ENCODE data around the gene THBS1.

GRCh38 chr15:39608185-39609139 is 27.6 kb downstream of the THBS1 start:
- TF ChIP-seq CTCF (IDR thresholded peaks at IDR 0.05): no peak
- no peak for TF ChIP-seq ZFX (IDR thresholded peaks at IDR 0.05; ENCODE audit: borderline replicate concordance)
